HEK293 (cell line): ENCODE data around the gene FGD6.

Experiments used
- CTCF ChIP-seq: fragments of 450-650 bp; formaldehyde crosslinking; IDR thresholded peaks from 2 replicates; pipeline ENCODE4 v1.5.1; 2016; ENCODE audit warnings: missing biosample characterization, missing genetic modification characterization
- PRDM1 ChIP-seq: fragments of 450-650 bp; formaldehyde crosslinking; IDR thresholded peaks from 2 replicates; pipeline ENCODE4; 2016; ENCODE audit warnings: missing biosample characterization, missing genetic modification characterization
- ZNF202 ChIP-seq: fragments of 450-650 bp; formaldehyde crosslinking; IDR thresholded peaks from 2 replicates; pipeline ENCODE4 v1.5.1; 2016; ENCODE audit warnings: missing biosample characterization, missing genetic modification characterization, borderline replicate concordance

- no peak for TF ChIP-seq ZNF202
- no peak for TF ChIP-seq CTCF (tag by site-specific recombination)
- TF ChIP-seq PRDM1 (tag by site-specific recombination): no peak
Measured at GRCh38 chr12:95083471-95083870, 133.8 kb downstream of the FGD6 start.
